ENCODE data around the gene EGFL7.

EGFL7 gene

GRCh38 chr9:136721339-136722092 is 58.8 kb downstream of the EGFL7 start (continued):
- 0 out of 2 replicates have a peak, but pooled peaks have one; percentile 7 for TF ChIP-seq HIC1 (tag by site-specific recombination; IDR thresholded peaks at IDR 0.05)
- no peak for TF ChIP-seq IKZF3 (tag by site-specific recombination; IDR thresholded peaks at IDR 0.05)
- TF ChIP-seq WT1 (tag by site-specific recombination; IDR thresholded peaks at IDR 0.05), result peak; percentile 56
- TF ChIP-seq ZNF529 (tag by site-specific recombination; IDR thresholded peaks at IDR 0.05; ENCODE audit: insufficient replicate concordance), result no peak
- TF ChIP-seq ZNF155 (tag by site-specific recombination; IDR thresholded peaks at IDR 0.05), result no peak
- TF ChIP-seq MEIS1 (CRISPR knock-in tag; IDR thresholded peaks at IDR 0.05; ENCODE audit: borderline replicate concordance), result no peak
- TF ChIP-seq ZNF692 (tag by site-specific recombination; IDR thresholded peaks at IDR 0.05), result no peak
- peak; percentile 78; the same call in 1 of the 2 replicates for TF ChIP-seq ZBTB20 (tag by site-specific recombination; IDR thresholded peaks at IDR 0.05)
- 0 out of 2 replicates have a peak, but pooled peaks have one; percentile 12 for TF ChIP-seq GFI1B (tag by site-specific recombination; IDR thresholded peaks at IDR 0.05)
- TF ChIP-seq ZNF664 (tag by site-specific recombination; IDR thresholded peaks at IDR 0.05), result no peak
- TF ChIP-seq ZNF121 (tag by site-specific recombination; IDR thresholded peaks at IDR 0.05), result no peak
- TF ChIP-seq ZBTB7A (tag by site-specific recombination; IDR thresholded peaks at IDR 0.05; ENCODE audit: low read depth), result no peak; the same call in 1 of the 2 replicates
- TF ChIP-seq ZNF585B (tag by site-specific recombination; IDR thresholded peaks at IDR 0.05), result no peak
- peak; percentile 57; the same call in 1 of the 2 replicates for TF ChIP-seq ZBTB17 (tag by site-specific recombination; IDR thresholded peaks at IDR 0.05)
- TF ChIP-seq OVOL3 (tag by site-specific recombination; IDR thresholded peaks at IDR 0.05), result no peak
- TF ChIP-seq REPIN1 (tag by site-specific recombination; IDR thresholded peaks at IDR 0.05; ENCODE audit: low read depth), result no peak
- no peak for TF ChIP-seq TRIM28 (IDR thresholded peaks at IDR 0.05; ENCODE audit: borderline replicate concordance, low read length)
- no peak for TF ChIP-seq ZNF621 (tag by site-specific recombination; IDR thresholded peaks at IDR 0.05)
- TF ChIP-seq ZNF394 (tag by site-specific recombination; IDR thresholded peaks at IDR 0.05; ENCODE audit: borderline replicate concordance), result no peak
- TF ChIP-seq ZNF280D (tag by site-specific recombination; IDR thresholded peaks at IDR 0.05), result no peak
- no peak for TF ChIP-seq ZNF423 (tag by site-specific recombination; IDR thresholded peaks at IDR 0.05)
- TF ChIP-seq ZNF555 (tag by site-specific recombination; conservative IDR thresholded peaks at IDR 0.05), result no peak
- TF ChIP-seq ZNF548 (tag by site-specific recombination; IDR thresholded peaks at IDR 0.05), result no peak
- no peak for TF ChIP-seq ZNF843 (tag by site-specific recombination; IDR thresholded peaks at IDR 0.05)
- no peak for TF ChIP-seq ZNF37A (tag by site-specific recombination; IDR thresholded peaks at IDR 0.05)
- TF ChIP-seq ZNF707 (tag by site-specific recombination; IDR thresholded peaks at IDR 0.05), result no peak
- TF ChIP-seq KLF17 (tag by site-specific recombination; IDR thresholded peaks at IDR 0.05), result 0 out of 2 replicates have a peak, but pooled peaks have one; percentile 24
- TF ChIP-seq ZNF335 (tag by site-specific recombination; conservative IDR thresholded peaks at IDR 0.05), result no peak
- no peak for TF ChIP-seq ZNF324 (tag by site-specific recombination; IDR thresholded peaks at IDR 0.05)
- no peak for TF ChIP-seq ZNF514 (tag by site-specific recombination; IDR thresholded peaks at IDR 0.05)

All from HEK293 (cell line).